Brain microvascular endothelial cell (primary cell): ENCODE measurements around the gene PRDM15.

ENCODE experiments used
- DNase-seq: peaks from one replicate; pipeline ENCODE4 v3.0.0-alpha.2; 2020
- H3K27ac ChIP-seq: fragments of 250-450 bp; sonication (Bioruptor Pico); 2 replicates; pipeline ENCODE4 v1.5.1; 2020; ENCODE audit warnings: mild to moderate bottlenecking, moderate library complexity
- H3K27me3 ChIP-seq: fragments of 250-450 bp; sonication (Bioruptor Pico); replicated peaks from 2 replicates; pipeline ENCODE4 v1.5.1; 2020; ENCODE audit warnings: mild to moderate bottlenecking
- H3K36me3 ChIP-seq: fragments of 250-450 bp; sonication (Bioruptor Pico); replicated peaks from 2 replicates; pipeline ENCODE4 v1.5.1; 2020; ENCODE audit warnings: mild to moderate bottlenecking
- H3K4me3 ChIP-seq: 2 replicates; pipeline ENCODE4 v1.5.1; 2011; ENCODE audit warnings: low read depth, mild to moderate bottlenecking, control low read depth, low read length, moderate library complexity
- in situ Hi-C: cut with HindIII; loops from 2 replicates; pipeline ENCODE4 v1.10.0; 2017; ENCODE audit warnings: low sequenced_read_pairs, low pct_ligation_motif_present
- TF ChIP-seq, protein P1 (sequence below): IDR thresholded peaks from 2 replicates; pipeline ENCODE4 v1.5.1; 2011; ENCODE audit warnings: low read depth, mild to moderate bottlenecking, moderate library complexity, low read length, control low read depth, inconsistent platforms; ENCODE audit errors: missing control alignments

PRDM15 gene

DNA sequence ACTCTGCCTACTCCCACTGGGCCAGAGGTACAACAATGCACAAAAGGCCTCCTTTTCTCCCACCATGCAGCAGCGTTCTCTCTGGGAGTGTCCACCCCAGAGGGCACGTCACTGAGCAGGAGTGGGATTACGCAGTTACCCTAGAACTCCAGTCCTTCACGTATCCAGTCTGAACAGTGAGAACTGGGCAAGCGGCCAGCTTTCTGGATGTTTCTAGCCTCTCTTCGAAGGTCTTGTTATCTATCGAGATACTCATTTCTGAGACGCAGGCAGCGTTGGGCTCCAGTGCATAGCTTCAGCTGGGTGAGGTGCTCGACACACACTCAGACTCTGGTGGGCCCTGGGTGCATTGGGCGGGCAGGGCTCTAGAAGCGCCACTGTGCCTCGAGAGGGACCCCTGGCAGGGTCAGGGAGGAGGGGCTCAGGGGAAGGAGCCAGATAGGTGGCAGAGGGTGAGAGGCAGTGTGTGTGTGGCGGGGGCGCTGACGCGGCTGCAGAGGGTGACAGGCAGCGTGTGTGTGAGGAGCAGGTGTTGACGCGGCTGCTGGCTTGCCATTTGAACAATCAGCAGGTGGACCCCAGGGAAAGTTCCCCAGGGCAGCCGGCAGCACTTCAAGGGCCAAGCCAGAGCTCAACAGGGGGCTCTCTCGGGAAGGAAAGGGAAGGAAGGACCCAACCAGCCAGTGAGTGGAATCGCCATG, 27.9 kb downstream of the PRDM15 start:
- peaks cover 12% of the 10 kb centered on the region for H3K36me3 ChIP-seq
- in situ Hi-C loops, result no loop called here

DNA sequence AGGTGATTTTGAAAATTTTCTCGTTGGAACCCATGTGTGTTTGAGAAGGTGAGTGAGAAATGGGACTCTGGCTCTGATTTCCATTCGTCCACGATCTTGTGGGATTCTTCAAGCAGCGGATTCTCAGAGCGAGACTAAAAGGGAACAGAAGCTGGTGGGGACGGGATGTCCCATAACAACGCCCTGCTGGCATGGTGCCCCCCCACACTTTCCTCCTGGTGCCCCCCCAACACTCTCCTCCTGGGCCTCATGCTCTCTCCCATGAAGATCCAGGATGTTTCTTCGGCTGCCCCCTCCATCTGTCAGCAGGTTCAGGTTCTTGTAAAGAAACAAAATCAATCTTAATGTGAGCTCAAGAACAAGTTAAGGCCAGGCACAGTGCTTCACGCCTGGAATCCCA, 29.1 kb downstream of the PRDM15 start:
- no peak for DNase-seq
- Histone ChIP-seq H3K4me3 (no peak overlapping the region), H3K27ac (no peak overlapping the region), H3K36me3 (peaks cover 9% of the 10 kb centered on the region), H3K27me3 (no peaks in the 10 kb centered on the region)
- in situ Hi-C loops, result no loop called here
- TF ChIP-seq, protein P1, sequence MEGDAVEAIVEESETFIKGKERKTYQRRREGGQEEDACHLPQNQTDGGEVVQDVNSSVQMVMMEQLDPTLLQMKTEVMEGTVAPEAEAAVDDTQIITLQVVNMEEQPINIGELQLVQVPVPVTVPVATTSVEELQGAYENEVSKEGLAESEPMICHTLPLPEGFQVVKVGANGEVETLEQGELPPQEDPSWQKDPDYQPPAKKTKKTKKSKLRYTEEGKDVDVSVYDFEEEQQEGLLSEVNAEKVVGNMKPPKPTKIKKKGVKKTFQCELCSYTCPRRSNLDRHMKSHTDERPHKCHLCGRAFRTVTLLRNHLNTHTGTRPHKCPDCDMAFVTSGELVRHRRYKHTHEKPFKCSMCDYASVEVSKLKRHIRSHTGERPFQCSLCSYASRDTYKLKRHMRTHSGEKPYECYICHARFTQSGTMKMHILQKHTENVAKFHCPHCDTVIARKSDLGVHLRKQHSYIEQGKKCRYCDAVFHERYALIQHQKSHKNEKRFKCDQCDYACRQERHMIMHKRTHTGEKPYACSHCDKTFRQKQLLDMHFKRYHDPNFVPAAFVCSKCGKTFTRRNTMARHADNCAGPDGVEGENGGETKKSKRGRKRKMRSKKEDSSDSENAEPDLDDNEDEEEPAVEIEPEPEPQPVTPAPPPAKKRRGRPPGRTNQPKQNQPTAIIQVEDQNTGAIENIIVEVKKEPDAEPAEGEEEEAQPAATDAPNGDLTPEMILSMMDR, result no peak

More for the DNA sequence above, 27.9 kb downstream of the PRDM15 start:
- DNase-seq, result no peak
- no peak overlapping the region for H3K27ac ChIP-seq
- H3K4me3 ChIP-seq, result no peak overlapping the region
- TF ChIP-seq, protein P1, result no peak
- H3K27me3 ChIP-seq, result no peaks in the 10 kb centered on the region

DNA sequence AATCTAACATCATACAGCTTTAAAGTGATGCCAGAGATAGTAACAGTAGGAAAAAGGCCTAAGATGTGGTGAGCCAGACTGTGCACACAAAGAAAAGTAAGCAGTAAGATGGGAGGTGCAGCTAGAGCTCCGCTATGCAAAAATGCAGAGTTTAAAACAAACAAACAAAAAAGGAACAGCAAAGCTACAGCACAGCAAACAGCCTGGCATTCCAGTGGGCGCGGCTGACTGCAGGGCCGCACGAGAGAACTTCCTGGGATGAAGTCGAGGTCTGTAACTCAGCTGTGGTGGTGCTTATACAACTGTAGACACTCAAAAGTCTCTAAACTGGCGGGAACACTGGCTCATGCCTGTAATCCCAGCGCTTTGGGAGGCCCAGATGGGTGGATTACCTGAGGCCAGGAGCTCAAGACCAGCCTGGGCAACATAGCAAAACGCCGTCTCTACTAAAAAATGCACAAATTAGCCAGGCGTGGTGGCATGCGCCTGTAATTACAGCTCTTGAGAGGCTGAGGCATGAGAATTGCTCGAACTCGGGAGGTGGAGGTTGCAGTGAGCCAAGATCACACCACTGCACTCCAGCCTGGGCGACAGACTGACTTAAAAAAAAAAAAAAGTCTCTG, 30.1 kb downstream of the PRDM15 start:
- in situ Hi-C loops, result no loop called here

DNA sequence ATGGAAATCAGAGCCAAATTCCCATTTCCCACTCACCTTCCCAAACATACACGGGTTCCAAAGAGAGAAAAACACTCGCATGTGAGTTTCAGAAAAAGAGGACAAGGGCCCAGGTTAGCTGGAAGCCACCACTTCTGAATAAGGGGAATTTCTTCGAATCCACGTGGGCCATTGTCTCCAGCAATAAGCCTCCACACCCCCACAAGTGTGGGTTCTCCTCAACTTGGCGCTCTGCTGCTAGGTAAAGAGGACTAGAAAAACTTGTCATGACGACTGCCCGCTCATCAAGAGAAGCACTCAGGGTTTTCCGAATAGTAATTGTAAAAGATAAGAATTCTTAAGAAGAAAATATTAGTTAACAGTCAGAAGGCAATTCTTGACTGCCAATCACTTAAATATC, 30.6 kb downstream of the PRDM15 start:
- H3K36me3 ChIP-seq, result peaks cover 3% of the 10 kb centered on the region
- DNase-seq, result no peak
- H3K27me3 ChIP-seq, result no peaks in the 10 kb centered on the region
- TF ChIP-seq, protein P1, result no peak
- H3K27ac ChIP-seq, result no peak overlapping the region
- in situ Hi-C loops, result no loop called here
- no peak overlapping the region for H3K4me3 ChIP-seq

More for the DNA sequence above, 30.1 kb downstream of the PRDM15 start:
- Histone ChIP-seq H3K36me3 (peaks cover 8% of the 10 kb centered on the region), H3K4me3 (no peak overlapping the region), H3K27ac (no peak overlapping the region), H3K27me3 (no peaks in the 10 kb centered on the region)
- TF ChIP-seq, protein P1, result no peak
- no peak for DNase-seq

DNA sequence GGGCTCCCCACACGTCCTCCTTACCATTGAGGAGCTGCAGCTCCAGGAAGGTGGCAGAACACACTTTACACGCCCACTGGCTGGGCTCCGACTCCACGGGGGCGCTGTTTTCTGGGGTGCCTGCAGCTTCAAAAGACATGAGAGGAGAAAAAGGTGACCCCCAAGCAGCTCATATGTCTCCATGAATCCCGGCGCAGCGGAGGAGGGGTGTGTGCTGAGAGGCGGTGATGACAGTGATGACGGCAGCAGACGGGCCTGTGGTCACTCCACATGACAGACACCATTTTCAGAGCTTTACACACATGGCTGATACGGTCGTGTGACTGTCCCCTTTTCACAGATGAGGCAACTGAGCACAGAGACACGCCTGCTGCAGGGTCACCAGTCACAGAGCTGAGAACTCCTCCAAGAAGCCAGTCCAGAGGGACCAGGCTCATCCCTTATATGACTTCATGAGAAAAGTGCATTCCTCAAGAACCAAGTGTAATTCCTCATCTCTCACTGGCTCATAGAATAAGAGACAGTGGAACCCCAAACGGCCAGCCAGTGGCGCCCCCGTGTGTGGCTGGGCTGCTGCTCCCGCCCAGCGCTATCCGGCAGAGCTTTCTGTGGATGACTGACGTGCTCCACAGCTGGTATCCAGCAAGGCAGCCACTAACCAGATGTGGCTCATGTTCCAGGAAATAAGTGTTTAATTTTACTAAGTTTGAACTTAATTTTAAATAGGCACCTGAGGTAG, 31.9 kb downstream of the PRDM15 start:
- in situ Hi-C loops, result no loop called here
- Histone ChIP-seq H3K27ac (no peak overlapping the region), H3K36me3 (peaks cover 2% of the 10 kb centered on the region), H3K27me3 (no peaks in the 10 kb centered on the region), H3K4me3 (no peak overlapping the region)
- TF ChIP-seq, protein P1, result peak; percentile 40
- DNase-seq, result peak; percentile 1
